ENCODE measurements around the gene TAPT1.

- no peak for TF ChIP-seq NFRKB (IDR thresholded peaks at IDR 0.05)
- TF ChIP-seq SUZ12 (IDR thresholded peaks at IDR 0.05) = no peak
- no peak for TF ChIP-seq HDGF (IDR thresholded peaks at IDR 0.05; ENCODE audit: borderline replicate concordance)
- no peak for TF ChIP-seq FOXK2 (IDR thresholded peaks at IDR 0.05)
- no peak for TF ChIP-seq LEF1 (IDR thresholded peaks at IDR 0.05; ENCODE audit: borderline replicate concordance)
- no peak for TF ChIP-seq L3MBTL2 (conservative IDR thresholded peaks at IDR 0.05)
- TF ChIP-seq BHLHE40 (IDR thresholded peaks at IDR 0.05; ENCODE audit: borderline replicate concordance) = no peak
- no peak for TF ChIP-seq FOXM1 (IDR thresholded peaks at IDR 0.05; ENCODE audit: borderline replicate concordance)
- TF ChIP-seq SP1 (IDR thresholded peaks at IDR 0.05) = no peak
- TF ChIP-seq FOXA1 (IDR thresholded peaks at IDR 0.05) = no peak
- TF ChIP-seq TARDBP (IDR thresholded peaks at IDR 0.05) = no peak
- TF ChIP-seq ARNT (IDR thresholded peaks at IDR 0.05) = no peak
- no peak for TF ChIP-seq CTBP1 (IDR thresholded peaks at IDR 0.05; ENCODE audit: borderline replicate concordance)
Measured at GRCh38 chr4:16155528-16156169, 70.6 kb downstream of the TAPT1 start.

Data from HEK293T (cell line).